Endodermal cell (in vitro differentiated cells): Measurements from ENCODE around the gene ACTN1. TPM values are rescaled to one million over a fixed set of nuclear protein-coding genes. Genes with fewer than 3 reads are reported as not detected.

ENCODE experiments used
- DNase-seq: peaks from one replicate; pipeline ENCODE4 v3.0.0-alpha.2; 2017
- H3K27ac ChIP-seq: 2 replicates; pipeline ENCODE4 v1.5.1; 2013; ENCODE audit warnings: mild to moderate bottlenecking, low read depth, low read length, moderate library complexity
- H3K27me3 ChIP-seq: 2 replicates; pipeline ENCODE4 v1.6.1; 2013; ENCODE audit warnings: mild to moderate bottlenecking, low read length, moderate library complexity; ENCODE audit not compliant: insufficient read depth, control insufficient read depth, poor library complexity, severe bottlenecking
- H3K36me3 ChIP-seq: 2 replicates; pipeline ENCODE4 v1.7.0; 2013; ENCODE audit warnings: mild to moderate bottlenecking, low read length, moderate library complexity; ENCODE audit not compliant: control insufficient read depth, insufficient read depth
- H3K4me1 ChIP-seq: one replicate; pipeline ENCODE4 v1.7.0; 2013; ENCODE audit warnings: low read length; ENCODE audit not compliant: control insufficient read depth, insufficient read depth
- H3K4me3 ChIP-seq: 2 replicates; pipeline ENCODE4 v1.5.1; 2013; ENCODE audit warnings: mild to moderate bottlenecking, low read length, moderate library complexity
- H3K9ac ChIP-seq: 2 replicates; pipeline ENCODE4 v1.6.1; 2013; ENCODE audit warnings: mild to moderate bottlenecking, low read length, moderate library complexity; ENCODE audit not compliant: poor library complexity, severe bottlenecking; ENCODE audit errors: extremely low read depth
- H3K9me3 ChIP-seq: 2 replicates; pipeline ENCODE4 v1.6.1; 2013; ENCODE audit warnings: mild to moderate bottlenecking, low read length, moderate library complexity; ENCODE audit not compliant: control insufficient read depth
- H3K27ac Mint-ChIP-seq: 2 replicates; pipeline ENCODE4 v1.8.0; 2020; ENCODE audit warnings: mixed read lengths
- H3K27me3 Mint-ChIP-seq: 2 replicates; pipeline ENCODE4 v1.8.0; 2021; ENCODE audit warnings: mild to moderate bottlenecking, mixed read lengths; ENCODE audit not compliant: insufficient read depth
- H3K36me3 Mint-ChIP-seq: 2 replicates; pipeline ENCODE4 v1.8.0; 2020; ENCODE audit warnings: low read depth, mixed read lengths
- H3K4me1 Mint-ChIP-seq: 2 replicates; pipeline ENCODE4 v1.8.0; 2020; ENCODE audit warnings: mixed read lengths
- H3K4me3 Mint-ChIP-seq: 2 replicates; pipeline ENCODE4 v1.8.0; 2020; ENCODE audit warnings: mild to moderate bottlenecking, moderate library complexity, mixed read lengths
- H3K9me3 Mint-ChIP-seq: 2 replicates; pipeline ENCODE4 v1.8.0; 2020; ENCODE audit warnings: mild to moderate bottlenecking, mixed read lengths
- CTCF ChIP-seq: fragments of 200-600 bp; sonication (generic); conservative IDR thresholded peaks from 2 replicates; pipeline ENCODE4 v1.5.0; 2021; ENCODE audit warnings: antibody characterized with exemption, mild to moderate bottlenecking
- WGBS, 2 experiments: methylation state at CpG; one replicate each; pipeline versions ENCODE4 v1.1.5 to v1.1.7; 2013; ENCODE audit warnings: missing lambda C conversion rate in 2 of 2, mixed read lengths in 1 of 2; ENCODE audit not compliant: insufficient coverage in 1 of 2, insufficient read length in 1 of 2; 5-methylcytosine and 5-hydroxymethylcytosine counted together
- total RNA-seq, 2 donors: library from RNA; stranded (reverse); fragmentation: NEBNext Ultra II Directional in 1 of 2; extraction: Animal tissue kit (Norgen Biotek cat#: 25700) in 1 of 2; gene quantifications; 2 replicates in 1 of 2; 3 replicates in 1 of 2; pipeline ENCODE4 v1.2.1, GENCODE V29; 2021

Gene ACTN1
- total RNA-seq, 2 donors from 2014 or later = 190 to 275 TPM

- no peak for DNase-seq
- peaks cover 14% of the 10 kb centered on the region for H3K9me3 Mint-ChIP-seq
- no peak overlapping the region for H3K27ac ChIP-seq
- H3K27ac Mint-ChIP-seq = no peak overlapping the region
- TF ChIP-seq CTCF = no peak
- 94 to 100% methylated on average over 3 to 13 of the region's 13 CpGs for WGBS, 2 experiments
- H3K27me3 Mint-ChIP-seq = peaks cover 3% of the 10 kb centered on the region
- no peaks in the 10 kb centered on the region for H3K4me1 ChIP-seq
- no peak overlapping the region for H3K4me3 ChIP-seq
- H3K36me3 Mint-ChIP-seq = peaks cover 6% of the 10 kb centered on the region
- no peak overlapping the region for H3K9ac ChIP-seq
- no peak overlapping the region for H3K4me3 Mint-ChIP-seq
- H3K36me3 ChIP-seq = no peaks in the 10 kb centered on the region
- peaks cover 22% of the 10 kb centered on the region for H3K9me3 ChIP-seq
- peaks cover 7% of the 10 kb centered on the region for H3K4me1 Mint-ChIP-seq
- no peaks in the 10 kb centered on the region for H3K27me3 ChIP-seq
Measured at GRCh38 chr14:68863610-68864360, 115.3 kb downstream of the ACTN1 start.

- Histone ChIP-seq H3K27me3 (no peaks in the 10 kb centered on the region), H3K4me1 (no peaks in the 10 kb centered on the region), H3K36me3 (no peaks in the 10 kb centered on the region), H3K9me3 (peaks cover 22% of the 10 kb centered on the region), H3K4me3 (no peak overlapping the region), H3K27ac (no peak overlapping the region), H3K9ac (no peak overlapping the region)
- H3K27ac Mint-ChIP-seq = peak overlapping the region; percentile 96
- peak; percentile 93 for TF ChIP-seq CTCF
- H3K4me3 Mint-ChIP-seq = no peak overlapping the region
- H3K27me3 Mint-ChIP-seq = peaks cover 3% of the 10 kb centered on the region
- H3K9me3 Mint-ChIP-seq = peaks cover 14% of the 10 kb centered on the region
- peaks cover 8% of the 10 kb centered on the region for H3K4me1 Mint-ChIP-seq
- peaks cover 6% of the 10 kb centered on the region for H3K36me3 Mint-ChIP-seq
- peak; percentile 96 for DNase-seq
- WGBS, 2 experiments = 4 to 5% methylated on average over 2 of the region's 2 CpGs
Measured at GRCh38 chr14:68862954-68863594, 116.0 kb downstream of the ACTN1 start.

- 96 to 97% methylated on average over 4 to 5 of the region's 5 CpGs for WGBS, 2 experiments
- Histone ChIP-seq H3K4me1 (no peaks in the 10 kb centered on the region), H3K9me3 (peaks cover 18% of the 10 kb centered on the region), H3K4me3 (no peak overlapping the region), H3K27me3 (no peaks in the 10 kb centered on the region), H3K9ac (no peak overlapping the region), H3K27ac (no peak overlapping the region), H3K36me3 (no peaks in the 10 kb centered on the region)
- H3K27ac Mint-ChIP-seq = no peak overlapping the region
- DNase-seq = no peak
- H3K4me3 Mint-ChIP-seq = no peak overlapping the region
- H3K4me1 Mint-ChIP-seq = peaks cover 15% of the 10 kb centered on the region
- peaks cover 3% of the 10 kb centered on the region for H3K27me3 Mint-ChIP-seq
- H3K36me3 Mint-ChIP-seq = peaks cover 4% of the 10 kb centered on the region
- no peak for TF ChIP-seq CTCF
- peaks cover 13% of the 10 kb centered on the region for H3K9me3 Mint-ChIP-seq
Measured at GRCh38 chr14:68860771-68861170, 118.3 kb downstream of the ACTN1 start.
